ENCODE results near the gene RBM27. TPM values are rescaled to one million over a fixed set of nuclear protein-coding genes. Genes with fewer than 3 reads are reported as not detected.

The RBM27 gene
- total RNA-seq, 1 donor from 2014 or later = 17.7 TPM

- H3K9me3 ChIP-seq = no peaks in the 10 kb centered on the region
- peaks cover 63% of the 10 kb centered on the region for H3K36me3 ChIP-seq
- ATAC-seq = no peak
- TF ChIP-seq CTCF (IDR thresholded peaks at IDR 0.05) = no peak
- intact Hi-C loops (cut with DNase I) = no loop called here
- DNase-seq = no peak
- no peak overlapping the region for H3K4me3 ChIP-seq
- no peak overlapping the region for H3K27ac ChIP-seq
- H3K4me1 ChIP-seq = no peaks in the 10 kb centered on the region
- H3K27me3 ChIP-seq = no peaks in the 10 kb centered on the region
Observed at GRCh38 chr5:146240951-146241350, 37.5 kb downstream of the RBM27 start.

GRCh38 chr5:146243247-146243646 lies 39.8 kb downstream of the RBM27 start:
- no peak for DNase-seq
- Histone ChIP-seq H3K4me1 (no peaks in the 10 kb centered on the region), H3K36me3 (peaks cover 40% of the 10 kb centered on the region), H3K27ac (no peak overlapping the region), H3K27me3 (no peaks in the 10 kb centered on the region), H3K9me3 (no peaks in the 10 kb centered on the region), H3K4me3 (no peak overlapping the region)
- ATAC-seq = no peak
- intact Hi-C loops (cut with DNase I) = no loop called here
- no peak for TF ChIP-seq CTCF (IDR thresholded peaks at IDR 0.05)

GRCh38 chr5:146248561-146248960 lies 45.2 kb downstream of the RBM27 start:
- intact Hi-C loops (cut with DNase I) = no loop called here
- Histone ChIP-seq H3K36me3 (peaks cover 38% of the 10 kb centered on the region), H3K4me1 (no peaks in the 10 kb centered on the region), H3K9me3 (no peaks in the 10 kb centered on the region), H3K4me3 (no peak overlapping the region), H3K27ac (no peak overlapping the region), H3K27me3 (no peaks in the 10 kb centered on the region)
- ATAC-seq = no peak
- TF ChIP-seq CTCF (IDR thresholded peaks at IDR 0.05) = no peak
- no peak for DNase-seq

- no peaks in the 10 kb centered on the region for H3K4me1 ChIP-seq
- H3K27me3 ChIP-seq = no peaks in the 10 kb centered on the region
- H3K9me3 ChIP-seq = no peaks in the 10 kb centered on the region
- TF ChIP-seq CTCF (IDR thresholded peaks at IDR 0.05) = no peak
- no peak overlapping the region for H3K4me3 ChIP-seq
- intact Hi-C loops (cut with DNase I) = no loop called here
- no peak overlapping the region for H3K27ac ChIP-seq
- DNase-seq (no peak), ATAC-seq (no peak)
- peaks cover 36% of the 10 kb centered on the region for H3K36me3 ChIP-seq
Observed at GRCh38 chr5:146249801-146250200, 46.4 kb downstream of the RBM27 start.

Other genes starting within 250 kb of the RBM27 start
- gene PLAC8L1, start 98.0 kb upstream of the RBM27 start, total RNA-seq = not detected
- gene LARS1, start 21.0 kb upstream of the RBM27 start, total RNA-seq = 80.0 TPM
- gene POU4F3, start 135.2 kb downstream of the RBM27 start, total RNA-seq = not detected
- gene TCERG1, start 243.7 kb downstream of the RBM27 start, total RNA-seq = 46.3 TPM

All from upper lobe of right lung (tissue), 1 donor.